ENCODE data around the gene TOB2. TPM values are rescaled to one million over a fixed set of nuclear protein-coding genes. Genes with fewer than 3 reads are reported as not detected.

The TOB2 gene
- total and polyA plus RNA-seq, 3 donors from 2014 or later: 32.7 to 41.7 (median 35.4) TPM

DNA sequence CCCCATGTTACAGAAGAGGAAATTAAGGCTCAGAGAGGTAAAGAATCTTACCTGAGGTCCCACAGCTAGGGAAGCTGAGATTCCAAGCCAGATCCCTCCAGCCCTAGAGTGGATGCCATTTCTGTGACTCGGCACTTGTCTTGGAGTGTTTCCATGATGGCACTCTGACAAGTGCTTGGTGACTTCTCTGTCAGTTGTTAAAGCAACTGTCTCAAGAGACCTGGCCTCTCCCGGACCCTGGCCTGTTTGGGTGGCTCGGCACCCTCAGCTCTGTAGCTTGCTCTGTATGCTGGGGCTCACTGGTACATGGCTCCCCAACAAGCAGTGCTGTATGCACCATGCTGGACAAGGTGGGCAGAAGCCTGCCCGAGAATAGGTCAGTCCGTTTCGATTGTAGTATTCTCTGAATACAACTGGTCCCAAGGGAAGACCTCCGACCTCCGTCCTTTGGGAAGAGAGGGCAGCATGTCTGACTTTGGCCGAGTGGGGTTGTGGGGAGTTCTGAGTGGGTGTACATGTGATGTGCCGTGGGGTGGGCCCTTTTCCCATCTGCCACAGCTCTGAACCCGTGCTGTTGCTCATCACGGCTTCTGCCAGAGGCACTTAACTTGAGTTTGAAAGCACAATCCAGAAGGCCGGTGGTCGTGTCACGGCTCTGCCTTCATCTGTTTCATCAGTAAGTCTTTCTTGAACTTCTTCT, 34.7 kb upstream of the TOB2 start:
- H3K9me3 ChIP-seq: no peaks in the 10 kb centered on the region
- H3K36me3 ChIP-seq (ENCODE audit: low read depth, missing control alignments): no peaks in the 10 kb centered on the region
- no peak overlapping the region for H3K4me3 ChIP-seq
- 80 to 82% methylated on average over 14 to 15 of the region's 15 CpGs for WGBS, 2 donors
- H3K27me3 ChIP-seq: no peaks in the 10 kb centered on the region
- TF ChIP-seq POLR2A (IDR thresholded peaks at IDR 0.05): no peak
- DNase-seq: no peak
- intact Hi-C loops (cut with DNase I; ENCODE audit: low total_unique reads): no loop called here
- H3K4me1 ChIP-seq: peaks cover 28% of the 10 kb centered on the region
- peak overlapping the region in 1 of 2 donors; percentile 48 for H3K27ac ChIP-seq

DNA sequence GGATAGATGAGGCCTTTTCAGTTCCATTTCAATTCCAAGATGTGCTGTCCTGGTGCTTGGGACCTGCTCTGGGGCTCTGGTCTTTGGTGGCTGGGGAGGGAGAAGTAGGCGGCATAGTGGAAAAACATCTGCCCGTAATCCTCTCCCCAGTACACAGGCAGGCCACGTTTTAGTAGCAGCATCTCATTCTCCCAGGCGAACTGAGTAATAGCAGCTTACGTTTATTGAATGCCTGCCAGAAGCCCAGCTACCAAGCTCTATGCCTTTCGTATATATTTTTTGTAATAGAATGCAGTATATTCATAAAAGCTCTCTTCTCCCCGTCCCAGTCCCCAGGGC, 33.8 kb upstream of the TOB2 start:
- 77 to 81% methylated on average over 7 of the region's 7 CpGs for WGBS, 2 donors
- Histone ChIP-seq H3K27ac (no peak overlapping the region), H3K9me3 (no peaks in the 10 kb centered on the region), H3K4me1 (peaks cover 28% of the 10 kb centered on the region), H3K4me3 (no peak overlapping the region), H3K27me3 (no peaks in the 10 kb centered on the region), H3K36me3 (ENCODE audit: low read depth, missing control alignments) (no peaks in the 10 kb centered on the region)
- DNase-seq: no peak
- intact Hi-C loops (cut with DNase I; ENCODE audit: low total_unique reads): no loop called here
- TF ChIP-seq, protein P1, sequence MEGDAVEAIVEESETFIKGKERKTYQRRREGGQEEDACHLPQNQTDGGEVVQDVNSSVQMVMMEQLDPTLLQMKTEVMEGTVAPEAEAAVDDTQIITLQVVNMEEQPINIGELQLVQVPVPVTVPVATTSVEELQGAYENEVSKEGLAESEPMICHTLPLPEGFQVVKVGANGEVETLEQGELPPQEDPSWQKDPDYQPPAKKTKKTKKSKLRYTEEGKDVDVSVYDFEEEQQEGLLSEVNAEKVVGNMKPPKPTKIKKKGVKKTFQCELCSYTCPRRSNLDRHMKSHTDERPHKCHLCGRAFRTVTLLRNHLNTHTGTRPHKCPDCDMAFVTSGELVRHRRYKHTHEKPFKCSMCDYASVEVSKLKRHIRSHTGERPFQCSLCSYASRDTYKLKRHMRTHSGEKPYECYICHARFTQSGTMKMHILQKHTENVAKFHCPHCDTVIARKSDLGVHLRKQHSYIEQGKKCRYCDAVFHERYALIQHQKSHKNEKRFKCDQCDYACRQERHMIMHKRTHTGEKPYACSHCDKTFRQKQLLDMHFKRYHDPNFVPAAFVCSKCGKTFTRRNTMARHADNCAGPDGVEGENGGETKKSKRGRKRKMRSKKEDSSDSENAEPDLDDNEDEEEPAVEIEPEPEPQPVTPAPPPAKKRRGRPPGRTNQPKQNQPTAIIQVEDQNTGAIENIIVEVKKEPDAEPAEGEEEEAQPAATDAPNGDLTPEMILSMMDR (IDR thresholded peaks at IDR 0.05): no peak
- TF ChIP-seq POLR2A (IDR thresholded peaks at IDR 0.05): no peak

DNA sequence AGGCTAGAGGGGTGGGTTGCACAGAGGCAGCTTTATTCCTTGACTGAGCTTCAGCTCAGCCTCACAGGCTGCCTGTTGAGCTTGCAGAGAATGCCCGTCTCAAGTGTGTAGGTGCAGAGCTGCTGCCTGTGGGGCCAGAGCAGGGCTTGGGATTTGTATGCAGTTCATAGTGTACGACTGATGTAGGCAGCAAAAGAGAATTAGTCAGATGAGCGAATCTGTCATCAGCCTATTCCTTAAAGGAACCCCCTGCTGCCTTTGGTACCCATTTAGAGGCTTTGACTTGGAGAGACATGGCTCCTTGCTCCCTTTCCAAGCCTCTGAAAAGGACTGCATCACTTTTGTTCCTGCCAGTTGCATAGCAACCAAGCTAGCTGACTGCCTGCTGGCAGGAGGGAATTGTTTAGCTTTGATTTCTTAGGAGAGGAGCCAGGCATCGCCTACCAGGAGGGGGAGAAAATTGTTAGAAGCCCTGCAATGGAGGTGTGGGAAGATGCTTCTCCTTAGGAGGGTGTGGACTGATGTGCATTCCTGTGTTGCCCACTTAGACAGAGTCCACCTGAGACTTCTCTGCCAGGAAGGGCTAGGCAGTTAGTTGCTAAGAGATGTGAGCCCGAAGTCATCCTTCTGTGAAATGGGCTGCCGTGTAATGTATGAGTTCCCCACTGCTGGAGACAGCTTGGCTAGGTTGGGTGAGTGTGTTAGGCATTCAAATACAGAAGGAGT, 33.2 kb upstream of the TOB2 start:
- Histone ChIP-seq H3K9me3 (no peaks in the 10 kb centered on the region), H3K4me1 (peaks cover 28% of the 10 kb centered on the region), H3K36me3 (ENCODE audit: low read depth, missing control alignments) (no peaks in the 10 kb centered on the region), H3K4me3 (no peak overlapping the region), H3K27ac (no peak overlapping the region), H3K27me3 (no peaks in the 10 kb centered on the region)
- DNase-seq: no peak
- WGBS, 2 donors: 77 to 78% methylated on average over 6 of the region's 6 CpGs
- intact Hi-C loops (cut with DNase I; ENCODE audit: low total_unique reads): no loop called here
- TF ChIP-seq, protein P1 (IDR thresholded peaks at IDR 0.05): no peak
- no peak for TF ChIP-seq POLR2A (IDR thresholded peaks at IDR 0.05)

DNA sequence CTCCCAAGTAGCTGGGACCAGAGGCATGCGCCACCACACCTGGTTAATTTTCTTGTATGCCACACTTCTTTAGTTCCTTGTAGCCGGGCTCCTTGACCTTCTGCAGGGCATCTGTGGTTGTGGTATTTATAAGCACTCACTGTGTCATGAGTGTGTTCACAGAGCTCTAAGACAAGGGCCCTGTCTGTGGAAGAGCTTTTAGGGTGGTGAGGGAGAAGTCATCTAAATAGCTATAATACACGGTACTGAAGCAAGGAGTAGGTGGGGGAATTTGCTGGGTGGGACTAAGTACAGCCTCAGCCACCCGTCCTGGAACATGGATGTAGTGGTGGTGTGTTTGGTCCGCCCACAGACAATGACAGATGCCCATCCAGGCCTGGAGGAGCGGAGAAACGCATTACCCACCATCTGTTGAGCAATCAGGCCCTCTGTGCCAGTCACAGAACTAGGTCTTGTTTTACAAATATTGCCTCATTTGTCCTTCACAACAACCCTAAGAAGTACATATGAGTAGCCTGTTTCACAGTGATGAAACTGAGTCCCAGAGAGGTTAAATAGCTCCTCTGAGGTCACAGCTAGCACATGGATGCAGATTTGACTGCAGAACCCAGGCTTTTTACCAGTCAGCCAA, 32.4 kb upstream of the TOB2 start:
- no peak overlapping the region for H3K4me3 ChIP-seq
- H3K4me1 ChIP-seq: peaks cover 28% of the 10 kb centered on the region
- no peaks in the 10 kb centered on the region for H3K27me3 ChIP-seq
- TF ChIP-seq, protein P1 (IDR thresholded peaks at IDR 0.05): no peak
- no peak for TF ChIP-seq POLR2A (IDR thresholded peaks at IDR 0.05)
- H3K27ac ChIP-seq: no peak overlapping the region
- H3K9me3 ChIP-seq: no peaks in the 10 kb centered on the region
- intact Hi-C loops (cut with DNase I; ENCODE audit: low total_unique reads): no loop called here
- H3K36me3 ChIP-seq (ENCODE audit: low read depth, missing control alignments): no peaks in the 10 kb centered on the region
- DNase-seq: no peak
- 81 to 90% methylated on average over 7 of the region's 7 CpGs for WGBS, 2 donors

DNA sequence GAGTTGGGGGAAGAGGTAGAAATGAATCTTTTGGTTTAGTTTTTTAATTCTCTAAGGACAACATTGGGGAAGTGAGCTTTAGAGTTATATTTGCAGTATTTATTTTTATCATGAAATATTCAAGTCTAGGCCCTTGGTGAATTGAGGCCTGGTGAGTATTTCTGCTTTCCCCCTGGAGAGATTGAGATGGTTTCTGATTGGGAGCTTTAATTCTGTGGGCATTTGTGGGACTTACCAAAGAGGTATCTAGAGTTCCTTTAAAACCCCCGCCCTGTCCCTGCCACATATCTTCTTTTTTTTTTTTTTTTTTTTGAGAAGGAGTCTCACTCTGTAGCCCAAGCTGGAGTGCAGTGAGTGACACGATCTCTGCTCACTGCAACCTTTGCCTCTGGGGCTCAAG, 31.9 kb upstream of the TOB2 start:
- H3K4me3 ChIP-seq: no peak overlapping the region
- WGBS, 2 donors: 83 to 94% methylated on average over 2 of the region's 2 CpGs
- peaks cover 28% of the 10 kb centered on the region for H3K4me1 ChIP-seq
- H3K9me3 ChIP-seq: no peaks in the 10 kb centered on the region
- H3K36me3 ChIP-seq (ENCODE audit: low read depth, missing control alignments): no peaks in the 10 kb centered on the region
- TF ChIP-seq, protein P1 (IDR thresholded peaks at IDR 0.05): no peak
- no peak for TF ChIP-seq POLR2A (IDR thresholded peaks at IDR 0.05)
- intact Hi-C loops (cut with DNase I; ENCODE audit: low total_unique reads): no loop called here
- no peak for DNase-seq
- no peaks in the 10 kb centered on the region for H3K27me3 ChIP-seq
- H3K27ac ChIP-seq: no peak overlapping the region

Data from testis (tissue), 3 donors.